HepG2 (cell line): ENCODE data around the gene BPI.

Source experiments
- CTCF ChIP-seq: sonication (generic); formaldehyde crosslinking; IDR thresholded peaks from 2 replicates; pipeline ENCODE4 v1.5.0; 2020; ENCODE audit warnings: mild to moderate bottlenecking, missing genetic modification reagents, moderate library complexity
- DZIP1 ChIP-seq: sonication (generic); formaldehyde crosslinking; IDR thresholded peaks from 2 replicates; pipeline ENCODE4 v1.5.0; 2020; ENCODE audit warnings: mild to moderate bottlenecking, missing genetic modification reagents
- HBP1 ChIP-seq: IDR thresholded peaks from 2 replicates; pipeline ENCODE4 v1.6.1; 2016; ENCODE audit warnings: low read depth, control low read depth
- MAFK ChIP-seq, 2 experiments: IDR thresholded peaks in 1 of 2; conservative IDR thresholded peaks in 1 of 2; 2 replicates each; pipeline ENCODE4 v1.6.1; 2011; ENCODE audit warnings: improper control_type of control experiment in 2 of 2, low read length in 2 of 2
- REPIN1 ChIP-seq: sonication (generic); formaldehyde crosslinking; IDR thresholded peaks from 2 replicates; pipeline ENCODE4 v1.8.0; 2022; ENCODE audit warnings: missing genetic modification reagents, low read depth, mild to moderate bottlenecking, borderline replicate concordance
- SETDB1 ChIP-seq: sonication (generic); formaldehyde crosslinking; IDR thresholded peaks from 2 replicates; pipeline ENCODE4 v1.5.1; 2020; ENCODE audit warnings: missing genetic modification reagents, mild to moderate bottlenecking, borderline replicate concordance
- ZBTB33 ChIP-seq: sonication (generic); formaldehyde crosslinking; IDR thresholded peaks from 2 replicates; pipeline ENCODE4 v1.4.0; 2020; ENCODE audit warnings: missing genetic modification reagents
- ZBTB38 ChIP-seq: sonication (generic); formaldehyde crosslinking; IDR thresholded peaks from 2 replicates; pipeline ENCODE4 v1.5.1; 2020; ENCODE audit warnings: mild to moderate bottlenecking, missing genetic modification reagents
- ZNF30 ChIP-seq: sonication (generic); formaldehyde crosslinking; IDR thresholded peaks from 2 replicates; pipeline ENCODE4 v1.5.0; 2020; ENCODE audit warnings: mild to moderate bottlenecking, missing genetic modification reagents
- ZNF710 ChIP-seq: sonication (generic); formaldehyde crosslinking; IDR thresholded peaks from 2 replicates; pipeline ENCODE4 v1.5.0; 2020; ENCODE audit warnings: mild to moderate bottlenecking, missing genetic modification reagents, borderline replicate concordance

- TF ChIP-seq ZNF710, result no peak
- no peak for TF ChIP-seq DZIP1 (CRISPR knock-in tag)
- TF ChIP-seq HBP1 (CRISPR knock-in tag), result no peak
- no peak for TF ChIP-seq CTCF (CRISPR knock-in tag)
- TF ChIP-seq ZBTB33, result no peak
- no peak for TF ChIP-seq ZNF30 (CRISPR knock-in tag)
- TF ChIP-seq MAFK (conservative IDR thresholded peaks at IDR 0.05 in 1 of 2, IDR thresholded peaks at IDR 0.05 in 1 of 2; ENCODE audit: low read length in 2 of 2), result no peak
- no peak for TF ChIP-seq SETDB1 (CRISPR knock-in tag)
- TF ChIP-seq REPIN1 (CRISPR knock-in tag), result no peak
- TF ChIP-seq ZBTB38, result no peak
Measured at GRCh38 chr20:38344107-38344701, 40.2 kb downstream of the BPI start.
